Neural crest cell (in vitro differentiated cells): ENCODE measurements around the gene ABI3. TPM values are rescaled to one million over a fixed set of nuclear protein-coding genes. Genes with fewer than 3 reads are reported as not detected.

Experiments used
- DNase-seq: peaks from one replicate; pipeline ENCODE4 v3.0.0; 2021; ENCODE audit warnings: low read depth, mixed read lengths, low spot score
- H3K27ac Mint-ChIP-seq: one replicate; pipeline ENCODE4 v1.8.0; 2021; ENCODE audit warnings: mild to moderate bottlenecking, mixed read lengths; ENCODE audit not compliant: unreplicated experiment
- H3K27me3 Mint-ChIP-seq: 2 replicates; pipeline ENCODE4 v1.8.0; 2021; ENCODE audit warnings: low read depth, mild to moderate bottlenecking, mixed read lengths
- H3K36me3 Mint-ChIP-seq: 2 replicates; pipeline ENCODE4 v1.8.0; 2021; ENCODE audit warnings: low read depth, mild to moderate bottlenecking, mixed read lengths
- H3K4me1 Mint-ChIP-seq: 2 replicates; pipeline ENCODE4 v1.8.0; 2021; ENCODE audit warnings: mixed read lengths
- H3K4me3 Mint-ChIP-seq: one replicate; pipeline ENCODE4 v1.8.0; 2021; ENCODE audit warnings: mild to moderate bottlenecking, mixed read lengths
- H3K9me3 Mint-ChIP-seq: 2 replicates; pipeline ENCODE4 v1.8.0; 2021; ENCODE audit warnings: mixed read lengths
- total RNA-seq: library from RNA; stranded (reverse); gene quantifications from 2 replicates; pipeline ENCODE4 v1.2.1, GENCODE V29; 2021
- TF ChIP-seq, protein P1 (sequence below): fragments of 200-600 bp; sonication (generic); conservative IDR thresholded peaks from 2 replicates; pipeline ENCODE4 v1.5.0; 2021; ENCODE audit warnings: antibody characterized with exemption, mild to moderate bottlenecking

ABI3 gene
- total RNA-seq, 1 donor from 2014 or later, result 1.0 TPM

GRCh38 chr17:49187301-49187700, 23.2 kb upstream of the ABI3 start:
- DNase-seq, result no peak
- Mint-ChIP-seq H3K27me3 (peaks cover 15% of the 10 kb centered on the region), H3K4me1 (peaks cover 11% of the 10 kb centered on the region), H3K4me3 (no peak overlapping the region), H3K9me3 (peaks cover 9% of the 10 kb centered on the region), H3K27ac (no peak overlapping the region), H3K36me3 (peaks cover 2% of the 10 kb centered on the region)
- TF ChIP-seq, protein P1, sequence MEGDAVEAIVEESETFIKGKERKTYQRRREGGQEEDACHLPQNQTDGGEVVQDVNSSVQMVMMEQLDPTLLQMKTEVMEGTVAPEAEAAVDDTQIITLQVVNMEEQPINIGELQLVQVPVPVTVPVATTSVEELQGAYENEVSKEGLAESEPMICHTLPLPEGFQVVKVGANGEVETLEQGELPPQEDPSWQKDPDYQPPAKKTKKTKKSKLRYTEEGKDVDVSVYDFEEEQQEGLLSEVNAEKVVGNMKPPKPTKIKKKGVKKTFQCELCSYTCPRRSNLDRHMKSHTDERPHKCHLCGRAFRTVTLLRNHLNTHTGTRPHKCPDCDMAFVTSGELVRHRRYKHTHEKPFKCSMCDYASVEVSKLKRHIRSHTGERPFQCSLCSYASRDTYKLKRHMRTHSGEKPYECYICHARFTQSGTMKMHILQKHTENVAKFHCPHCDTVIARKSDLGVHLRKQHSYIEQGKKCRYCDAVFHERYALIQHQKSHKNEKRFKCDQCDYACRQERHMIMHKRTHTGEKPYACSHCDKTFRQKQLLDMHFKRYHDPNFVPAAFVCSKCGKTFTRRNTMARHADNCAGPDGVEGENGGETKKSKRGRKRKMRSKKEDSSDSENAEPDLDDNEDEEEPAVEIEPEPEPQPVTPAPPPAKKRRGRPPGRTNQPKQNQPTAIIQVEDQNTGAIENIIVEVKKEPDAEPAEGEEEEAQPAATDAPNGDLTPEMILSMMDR, result no peak

DNA sequence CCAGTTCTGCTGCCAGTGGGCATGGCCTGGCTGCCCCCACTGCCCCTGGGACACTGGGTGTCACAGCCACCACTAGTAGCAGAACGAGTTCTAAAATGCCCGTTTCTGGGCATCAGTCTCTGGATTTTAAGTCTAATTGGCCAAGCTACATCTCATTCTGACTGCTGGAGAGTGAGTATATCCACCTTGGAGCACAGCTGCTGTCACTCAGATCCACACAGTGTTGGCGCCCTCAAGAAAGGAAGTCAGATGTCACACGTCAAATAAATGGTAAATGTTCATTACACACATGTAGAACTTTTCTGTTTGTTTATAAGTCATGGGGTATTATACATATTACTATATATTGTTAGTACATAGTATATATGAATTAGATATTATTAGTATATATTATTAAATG, 19.6 kb upstream of the ABI3 start:
- Mint-ChIP-seq H3K36me3 (peaks cover 5% of the 10 kb centered on the region), H3K27me3 (peaks cover 29% of the 10 kb centered on the region), H3K4me3 (peak overlapping the region; percentile 70), H3K9me3 (peaks cover 4% of the 10 kb centered on the region), H3K4me1 (peaks cover 32% of the 10 kb centered on the region), H3K27ac (no peak overlapping the region)
- DNase-seq, result no peak
- TF ChIP-seq, protein P1, result no peak

DNA sequence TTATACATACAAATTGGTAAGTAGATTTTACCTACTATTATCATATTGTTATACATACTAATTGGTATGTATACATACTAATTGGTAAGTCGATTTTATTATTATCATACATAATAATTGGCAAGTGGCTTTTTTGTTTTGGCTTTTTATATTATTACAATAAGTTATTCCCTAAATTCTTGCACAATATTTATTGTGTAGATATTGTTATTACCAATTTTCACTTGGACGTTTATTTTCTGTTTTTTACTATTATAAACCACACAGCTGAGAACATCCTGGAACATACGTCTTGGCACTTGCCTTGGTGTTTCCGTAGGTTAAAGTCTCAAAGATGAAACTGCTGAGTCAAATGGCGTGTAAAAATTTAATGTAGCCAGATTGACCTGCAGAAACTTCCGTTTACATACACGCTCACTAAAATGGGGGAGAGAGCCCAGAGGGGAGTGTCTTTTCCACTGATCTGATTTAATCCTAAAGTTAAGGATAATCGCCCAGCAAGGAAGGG, 19.0 kb upstream of the ABI3 start:
- Mint-ChIP-seq H3K9me3 (no peaks in the 10 kb centered on the region), H3K27me3 (peaks cover 29% of the 10 kb centered on the region), H3K4me1 (peaks cover 32% of the 10 kb centered on the region), H3K4me3 (peak overlapping the region; percentile 98), H3K27ac (peak overlapping the region; percentile 93), H3K36me3 (peaks cover 2% of the 10 kb centered on the region)
- no peak for DNase-seq
- TF ChIP-seq, protein P1, result no peak

DNA sequence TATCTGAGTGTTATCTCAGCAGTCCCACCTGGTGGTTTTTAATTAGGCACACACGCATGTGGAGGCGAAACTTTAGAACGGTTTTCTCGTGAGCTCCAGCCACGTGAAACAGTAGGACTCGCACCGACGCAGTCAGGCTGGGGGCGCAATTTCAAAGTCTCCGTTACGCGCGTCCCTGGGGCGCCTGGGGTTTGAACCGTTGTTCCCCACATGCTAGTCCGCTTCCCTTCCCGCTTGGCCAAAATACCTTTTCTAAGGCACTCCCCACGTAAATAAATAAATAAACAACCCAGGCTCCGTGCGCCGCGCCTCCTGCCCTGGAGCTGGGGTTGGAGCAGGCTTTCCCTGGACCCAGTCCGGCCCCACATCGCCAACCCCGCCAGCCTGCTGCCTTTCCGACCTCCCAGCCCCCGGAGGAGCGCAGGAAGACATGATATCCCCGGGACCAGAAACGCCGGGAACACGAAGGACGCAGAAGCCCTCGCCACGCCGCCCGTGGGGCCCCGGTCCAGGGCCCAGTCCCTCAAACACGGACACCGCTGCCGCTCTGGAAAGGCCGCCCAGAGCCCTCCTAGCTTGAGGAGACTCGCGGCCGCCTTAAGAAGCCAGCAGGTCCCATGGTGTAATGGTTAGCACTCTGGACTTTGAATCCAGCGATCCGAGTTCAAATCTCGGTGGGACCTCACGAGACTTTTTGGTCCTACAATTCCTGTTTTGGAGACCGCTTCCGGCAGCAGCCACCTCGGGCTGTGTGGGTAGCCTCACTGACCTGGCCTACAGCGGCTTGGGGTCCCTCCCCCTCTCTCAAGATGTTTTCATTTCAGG, 18.4 kb upstream of the ABI3 start:
- Mint-ChIP-seq H3K4me1 (peaks cover 32% of the 10 kb centered on the region), H3K36me3 (peaks cover 2% of the 10 kb centered on the region), H3K27me3 (peaks cover 29% of the 10 kb centered on the region), H3K4me3 (peak overlapping the region; percentile 98), H3K9me3 (no peaks in the 10 kb centered on the region), H3K27ac (peak overlapping the region; percentile 93)
- TF ChIP-seq, protein P1, result peak; percentile 50
- peak; percentile 99 for DNase-seq

GRCh38 chr17:49193513-49194296, 16.8 kb upstream of the ABI3 start:
- Mint-ChIP-seq H3K4me1 (peaks cover 32% of the 10 kb centered on the region), H3K27me3 (peaks cover 29% of the 10 kb centered on the region)
- DNase-seq, result peak; percentile 21

More at GRCh38 chr17:49193513-49194296, 16.8 kb upstream of the ABI3 start:
- Mint-ChIP-seq H3K9me3 (no peaks in the 10 kb centered on the region), H3K36me3 (peaks cover 2% of the 10 kb centered on the region), H3K27ac (peak overlapping the region; percentile 95), H3K4me3 (peak overlapping the region; percentile 98)
- TF ChIP-seq, protein P1, result peak; percentile 4
